ENCODE data around the gene KRT15.
A peak's percentile ranks its signal among the peaks of the same experiment; 100 is the strongest.

KRT15 gene

GRCh38 chr17:41524261-41524660 is 5.6 kb upstream of the KRT15 start:
- no peak for DNase-seq
- no peak for TF ChIP-seq POLR2A (IDR thresholded peaks at IDR 0.05; ENCODE audit: low read length)

- TF ChIP-seq GATA1 (IDR thresholded peaks at IDR 0.05; ENCODE audit: low read depth, low read length) = no peak
- TF ChIP-seq POLR2A (IDR thresholded peaks at IDR 0.05; ENCODE audit: low read length) = no peak
- peak; percentile 57 to 82 for DNase-seq
Observed at GRCh38 chr17:41523787-41524186, 5.1 kb upstream of the KRT15 start.

GRCh38 chr17:41523225-41523593 is 4.5 kb upstream of the KRT15 start:
- TF ChIP-seq GATA1 (IDR thresholded peaks at IDR 0.05; ENCODE audit: low read depth, low read length) (no peak), POLR2A (IDR thresholded peaks at IDR 0.05; ENCODE audit: low read length) (no peak)

GRCh38 chr17:41522301-41523224 is 3.9 kb upstream of the KRT15 start:
- DNase-seq = no peak

More at GRCh38 chr17:41523225-41523593, 4.5 kb upstream of the KRT15 start:
- DNase-seq = no peak

GRCh38 chr17:41521574-41522261 is 3.0 kb upstream of the KRT15 start:
- DNase-seq = peak in 1 of 2 experiments; percentile 23
- no peak for TF ChIP-seq GATA1 (IDR thresholded peaks at IDR 0.05; ENCODE audit: low read depth, low read length)
- TF ChIP-seq POLR2A (IDR thresholded peaks at IDR 0.05; ENCODE audit: low read length) = no peak

More at GRCh38 chr17:41522301-41523224, 3.9 kb upstream of the KRT15 start:
- no peak for TF ChIP-seq GATA1 (IDR thresholded peaks at IDR 0.05; ENCODE audit: low read depth, low read length)
- no peak for TF ChIP-seq POLR2A (IDR thresholded peaks at IDR 0.05; ENCODE audit: low read length)

- TF ChIP-seq GATA1 (IDR thresholded peaks at IDR 0.05; ENCODE audit: low read depth, low read length) (no peak), POLR2A (IDR thresholded peaks at IDR 0.05; ENCODE audit: low read length) (no peak)
- DNase-seq = peak; percentile 62 to 78
Observed at GRCh38 chr17:41520821-41521521, 2.3 kb upstream of the KRT15 start.

- no peak for TF ChIP-seq GATA1 (IDR thresholded peaks at IDR 0.05; ENCODE audit: low read depth, low read length)
- TF ChIP-seq POLR2A (IDR thresholded peaks at IDR 0.05; ENCODE audit: low read length) = no peak
- no peak for DNase-seq
Observed at GRCh38 chr17:41519501-41520224, 973 bp upstream of the KRT15 start.

GRCh38 chr17:41518031-41518430 is 659 bp downstream of the KRT15 start:
- TF ChIP-seq GATA1 (IDR thresholded peaks at IDR 0.05; ENCODE audit: low read depth, low read length) (no peak), POLR2A (IDR thresholded peaks at IDR 0.05; ENCODE audit: low read length) (no peak)
- DNase-seq = no peak

- TF ChIP-seq GATA1 (IDR thresholded peaks at IDR 0.05; ENCODE audit: low read depth, low read length) (no peak), POLR2A (IDR thresholded peaks at IDR 0.05; ENCODE audit: low read length) (no peak)
- no peak for DNase-seq
Observed at GRCh38 chr17:41516830-41517283, 1.8 kb downstream of the KRT15 start.

GRCh38 chr17:41516147-41516829 is 2.4 kb downstream of the KRT15 start:
- TF ChIP-seq POLR2A (IDR thresholded peaks at IDR 0.05; ENCODE audit: low read length) (no peak), GATA1 (IDR thresholded peaks at IDR 0.05; ENCODE audit: low read depth, low read length) (no peak)
- DNase-seq = no peak

GRCh38 chr17:41513168-41513547 is 5.5 kb downstream of the KRT15 start:
- DNase-seq = no peak

GRCh38 chr17:41512546-41513167 is 6.0 kb downstream of the KRT15 start:
- DNase-seq = no peak
- TF ChIP-seq GATA1 (IDR thresholded peaks at IDR 0.05; ENCODE audit: low read depth, low read length) (no peak), POLR2A (IDR thresholded peaks at IDR 0.05; ENCODE audit: low read length) (no peak)

More at GRCh38 chr17:41513168-41513547, 5.5 kb downstream of the KRT15 start:
- TF ChIP-seq POLR2A (IDR thresholded peaks at IDR 0.05; ENCODE audit: low read length) (no peak), GATA1 (IDR thresholded peaks at IDR 0.05; ENCODE audit: low read depth, low read length) (no peak)
